Subcutaneous adipose tissue (tissue), 4 donors: ENCODE results near the gene ECEL1. TPM values are rescaled to one million over a fixed set of nuclear protein-coding genes. Genes with fewer than 3 reads are reported as not detected.

Source experiments
- total RNA-seq, 4 donors: library from RNA; depleted of rRNA; stranded (reverse); fragments of >200 nt; gene quantifications; one replicate each; pipeline ENCODE4 v1.1.0, GENCODE V29; 2016
- TF ChIP-seq, protein P1 (sequence below): fragments of 450-650 bp; IDR thresholded peaks from one replicate; pipeline ENCODE4 v1.5.1; 2016; ENCODE audit warnings: low read depth, mild to moderate bottlenecking, control low read depth, antibody characterized with exemption, moderate library complexity

ECEL1 gene
- total RNA-seq, 4 donors from 2014 or later: not detected

DNA sequence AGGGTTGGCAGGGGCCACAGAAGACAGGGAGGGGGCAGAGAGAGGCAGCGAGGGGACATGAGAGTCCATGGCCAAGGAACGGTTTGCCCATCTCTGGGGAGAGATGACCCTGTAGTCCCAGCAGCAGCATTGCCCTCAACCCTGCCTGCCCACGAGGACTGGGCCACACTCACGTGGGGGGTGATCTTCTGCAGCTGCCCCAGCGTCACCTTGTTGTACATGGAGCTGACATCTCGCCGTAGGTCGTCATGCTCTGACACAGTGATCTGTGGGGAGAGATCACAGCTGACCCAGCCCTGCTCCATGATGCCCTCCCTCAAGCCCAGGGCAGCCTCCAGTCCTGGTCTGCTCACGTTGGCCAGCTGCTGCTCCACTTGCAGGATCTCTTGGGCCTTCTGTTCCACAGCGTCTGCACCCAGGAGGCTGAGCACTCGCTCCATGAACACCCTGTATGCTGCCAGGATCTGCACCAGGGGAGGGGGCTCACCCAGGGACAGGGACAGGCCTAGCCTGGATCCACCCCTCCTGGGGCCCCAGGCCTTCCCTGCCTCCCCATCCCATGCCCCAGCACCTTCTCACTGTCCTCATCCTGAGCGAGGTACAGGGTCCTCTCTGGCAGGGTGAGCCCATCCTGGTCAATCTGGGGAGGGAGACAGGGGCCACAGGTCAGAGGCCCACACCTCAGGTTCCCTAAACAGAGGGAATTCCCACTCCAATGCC, 2.8 kb downstream of the ECEL1 start:
- TF ChIP-seq, protein P1, sequence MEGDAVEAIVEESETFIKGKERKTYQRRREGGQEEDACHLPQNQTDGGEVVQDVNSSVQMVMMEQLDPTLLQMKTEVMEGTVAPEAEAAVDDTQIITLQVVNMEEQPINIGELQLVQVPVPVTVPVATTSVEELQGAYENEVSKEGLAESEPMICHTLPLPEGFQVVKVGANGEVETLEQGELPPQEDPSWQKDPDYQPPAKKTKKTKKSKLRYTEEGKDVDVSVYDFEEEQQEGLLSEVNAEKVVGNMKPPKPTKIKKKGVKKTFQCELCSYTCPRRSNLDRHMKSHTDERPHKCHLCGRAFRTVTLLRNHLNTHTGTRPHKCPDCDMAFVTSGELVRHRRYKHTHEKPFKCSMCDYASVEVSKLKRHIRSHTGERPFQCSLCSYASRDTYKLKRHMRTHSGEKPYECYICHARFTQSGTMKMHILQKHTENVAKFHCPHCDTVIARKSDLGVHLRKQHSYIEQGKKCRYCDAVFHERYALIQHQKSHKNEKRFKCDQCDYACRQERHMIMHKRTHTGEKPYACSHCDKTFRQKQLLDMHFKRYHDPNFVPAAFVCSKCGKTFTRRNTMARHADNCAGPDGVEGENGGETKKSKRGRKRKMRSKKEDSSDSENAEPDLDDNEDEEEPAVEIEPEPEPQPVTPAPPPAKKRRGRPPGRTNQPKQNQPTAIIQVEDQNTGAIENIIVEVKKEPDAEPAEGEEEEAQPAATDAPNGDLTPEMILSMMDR: no peak

DNA sequence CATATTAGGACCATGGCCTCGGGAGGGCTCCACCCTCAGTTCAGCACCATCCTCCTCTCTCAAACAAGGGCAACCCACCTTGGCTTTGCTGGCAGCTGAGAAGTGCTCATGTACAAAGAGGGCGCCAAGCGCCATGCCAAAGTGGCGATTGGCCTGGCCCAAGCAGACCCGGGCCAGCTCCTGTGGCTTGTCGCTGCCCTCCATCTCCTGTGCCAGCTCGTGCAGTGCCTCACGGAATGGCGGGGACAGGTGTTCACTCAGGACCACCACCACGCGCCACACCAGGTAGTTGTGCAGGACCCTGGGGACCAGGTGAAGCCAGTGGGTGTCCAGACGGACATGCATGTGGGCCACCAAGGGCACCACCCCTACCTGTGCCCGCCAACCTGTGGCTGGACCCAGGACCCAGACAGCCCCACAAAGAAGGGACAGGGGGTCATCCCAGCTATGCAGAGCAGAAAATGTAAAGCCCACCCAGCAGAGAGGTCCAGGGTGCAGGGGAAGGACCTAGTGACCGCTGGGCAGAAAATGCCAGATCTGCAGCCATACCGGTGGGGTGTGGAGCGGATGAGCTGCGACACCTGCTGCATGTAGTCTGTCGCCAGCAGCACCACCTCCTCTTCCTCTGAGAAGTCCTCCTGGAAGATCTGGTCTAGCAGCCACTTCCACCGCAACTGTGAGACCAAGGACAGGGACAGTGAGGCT, 3.6 kb downstream of the ECEL1 start:
- TF ChIP-seq, protein P1: no peak

DNA sequence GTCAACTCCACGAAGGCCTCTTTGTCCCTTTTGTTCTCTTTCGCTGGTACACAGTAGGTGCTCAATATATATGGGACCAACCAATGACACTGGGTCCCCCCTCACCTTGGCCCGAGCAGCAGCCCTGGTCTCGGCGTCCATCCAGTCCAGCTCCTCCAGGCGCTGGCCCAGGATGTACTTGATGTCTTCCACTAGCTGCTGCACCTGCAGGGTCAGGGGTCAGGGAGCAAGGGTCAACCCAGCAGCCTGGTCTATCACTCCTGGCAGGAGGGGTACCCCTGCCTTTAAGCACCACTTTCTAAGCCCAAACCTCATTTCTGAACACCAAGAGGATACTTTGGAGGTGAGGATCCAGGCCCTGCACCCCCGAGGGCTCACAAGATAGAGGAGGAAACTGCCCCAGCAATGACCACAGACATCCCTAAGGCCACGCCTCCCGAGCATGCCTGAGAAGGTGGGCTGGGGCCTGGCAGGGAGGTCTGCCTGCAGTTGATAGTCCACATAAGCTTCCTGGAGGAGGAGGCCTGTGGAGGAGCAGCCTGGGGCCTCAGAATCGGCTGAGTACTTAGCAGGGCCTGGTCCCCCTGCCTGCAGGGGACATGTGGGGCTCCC, 4.2 kb downstream of the ECEL1 start:
- TF ChIP-seq, protein P1: no peak

DNA sequence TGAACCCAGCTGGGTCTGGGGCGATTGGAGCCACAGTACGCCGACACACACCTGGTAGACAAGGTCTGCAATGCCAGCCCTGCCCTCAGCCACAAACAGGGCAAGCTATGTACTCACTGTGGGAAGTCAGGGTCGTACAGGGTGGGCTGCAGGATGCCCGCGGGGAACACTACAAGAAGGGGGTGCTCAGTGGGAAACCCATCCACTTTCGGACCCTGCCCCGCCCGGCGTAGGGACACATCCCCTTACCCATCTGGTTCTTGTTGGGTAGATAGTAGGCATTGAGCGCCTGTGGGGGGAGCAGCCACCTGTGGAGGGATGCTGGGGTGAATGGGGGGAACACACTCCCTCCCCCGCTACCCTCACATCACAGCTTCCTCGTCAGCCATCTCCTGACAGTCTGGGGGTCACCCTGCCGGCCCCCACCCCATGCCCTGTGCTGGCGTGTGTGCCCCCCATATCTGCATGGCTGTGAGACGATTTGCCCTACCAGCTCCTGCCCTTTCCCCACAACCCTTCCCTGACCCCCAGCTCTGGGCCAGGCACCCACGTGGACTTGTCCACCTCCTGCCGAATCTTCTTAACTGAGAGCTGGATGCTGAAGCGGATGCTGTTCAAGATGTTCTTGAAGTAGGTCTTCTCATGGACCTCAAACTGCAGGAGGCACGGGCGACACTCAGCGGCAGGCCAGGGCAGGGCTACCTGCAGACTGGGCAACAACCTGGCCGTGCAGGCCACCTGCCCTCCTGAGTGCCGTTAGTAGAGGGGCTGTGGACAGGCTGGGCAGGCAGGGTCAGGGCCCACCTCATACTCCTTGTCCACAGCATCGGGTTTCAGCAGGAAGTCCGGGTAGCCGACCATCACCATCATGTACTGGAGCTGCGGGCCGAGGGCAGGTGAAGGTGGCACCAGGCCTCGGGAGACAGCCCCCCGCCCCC, 5.1 kb downstream of the ECEL1 start:
- TF ChIP-seq, protein P1: no peak

DNA sequence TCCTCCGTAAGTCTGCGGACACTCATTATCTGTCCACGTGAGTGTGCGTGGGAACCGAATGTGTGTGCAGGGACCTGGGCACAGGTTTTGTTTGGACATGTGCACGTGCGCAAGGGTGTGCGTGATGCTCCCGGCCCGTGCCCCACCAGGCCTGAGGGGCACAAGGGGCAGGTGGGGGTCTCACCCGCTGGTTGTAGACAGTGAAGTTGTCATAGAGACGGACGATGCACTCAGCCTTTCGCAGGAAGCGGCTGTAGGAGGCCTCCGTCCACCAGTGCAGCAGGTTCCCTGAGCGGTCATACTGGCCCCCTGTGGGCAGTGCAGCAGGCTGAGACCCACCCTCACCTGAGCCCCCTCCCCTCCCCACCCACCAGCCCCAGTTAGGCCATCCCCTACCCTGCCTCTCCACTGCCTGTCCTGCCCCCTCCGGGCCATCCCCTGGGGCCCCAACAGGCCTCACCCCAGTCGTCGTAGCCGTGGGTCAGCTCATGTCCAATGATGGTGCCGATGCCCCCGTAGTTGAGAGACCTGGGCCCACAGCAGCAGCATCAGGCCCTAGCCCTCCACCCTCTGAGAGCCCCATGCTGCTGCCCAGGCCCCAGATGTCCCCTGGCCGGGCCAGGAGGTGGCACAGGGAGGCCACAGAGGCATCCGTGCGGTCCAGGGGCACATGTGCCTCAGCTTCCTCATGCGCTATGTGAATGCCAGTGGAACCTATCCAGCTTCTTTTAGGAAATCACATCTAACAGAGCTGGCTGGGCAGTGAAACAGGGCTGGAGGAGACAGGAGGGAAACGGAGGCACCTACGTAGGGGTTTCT, 6.1 kb downstream of the ECEL1 start:
- TF ChIP-seq, protein P1: no peak
